Measurements from ENCODE around the gene SUMO3.

SUMO3 gene

GRCh38 chr21:44817914-44818639, at the start of gene SUMO3:
SUMO3 (minus strand) TSS chr21:44818062; CDS start chr21:44817968, 94 bp downstream.
- DNase-seq = peak; percentile 69

GRCh38 chr21:44867464-44867863, 49.6 kb upstream of the SUMO3 start:
- no peak for DNase-seq

- DNase-seq = peak; percentile 18
These were observed 48.9 kb upstream of the SUMO3 start for GRCh38 chr21:44866780-44867179.

- peak; percentile 95 for DNase-seq
These were observed 47.9 kb upstream of the SUMO3 start for GRCh38 chr21:44865561-44866280.

GRCh38 chr21:44862869-44863685, 45.2 kb upstream of the SUMO3 start:
- no peak for DNase-seq

GRCh38 chr21:44858791-44859190, 40.9 kb upstream of the SUMO3 start:
- no peak for DNase-seq

GRCh38 chr21:44858291-44858690, 40.4 kb upstream of the SUMO3 start:
- no peak for DNase-seq

- DNase-seq = no peak
These were observed 39.4 kb upstream of the SUMO3 start for GRCh38 chr21:44857127-44857892.

GRCh38 chr21:44856131-44856530, 38.3 kb upstream of the SUMO3 start:
- DNase-seq = no peak

- DNase-seq = no peak
These were observed 37.7 kb upstream of the SUMO3 start for GRCh38 chr21:44855572-44855971.

GRCh38 chr21:44854664-44855446, 37.0 kb upstream of the SUMO3 start:
- DNase-seq = peak; percentile 79

GRCh38 chr21:44854391-44854663, 36.5 kb upstream of the SUMO3 start:
- DNase-seq = no peak

GRCh38 chr21:44853601-44854390, 35.9 kb upstream of the SUMO3 start:
- DNase-seq = no peak

- DNase-seq = no peak
These were observed 33.2 kb upstream of the SUMO3 start for GRCh38 chr21:44850905-44851657.

GRCh38 chr21:44850208-44850800, 32.4 kb upstream of the SUMO3 start:
- no peak for DNase-seq

- DNase-seq = peak; percentile 86
These were observed 31.8 kb upstream of the SUMO3 start for GRCh38 chr21:44849616-44850130.

- DNase-seq = no peak
These were observed 31.1 kb upstream of the SUMO3 start for GRCh38 chr21:44848821-44849521.

- no peak for DNase-seq
These were observed 29.6 kb upstream of the SUMO3 start for GRCh38 chr21:44847261-44848056.

Measured in MV-4-11 (cell line).